ENCODE results near the gene TMPRSS9. TPM values are rescaled to one million over a fixed set of nuclear protein-coding genes. Genes with fewer than 3 reads are reported as not detected.
A peak's percentile ranks its signal among the peaks of the same experiment; 100 is the strongest.

The TMPRSS9 gene
- total and polyA plus RNA-seq, 2 of the 13 experiments (the other 11 are each of a cell fraction or from before 2014, with no cell fraction given) = 2.5 to 5.2 TPM

- peak; percentile 53; the same call in 1 of the 2 replicates for TF ChIP-seq TBX3 (IDR thresholded peaks at IDR 0.05; ENCODE audit: borderline replicate concordance)
- no peak for TF ChIP-seq POLR2AphosphoS5 (IDR thresholded peaks at IDR 0.05; ENCODE audit: low read depth, low read length)
- TF ChIP-seq HNF1A (IDR thresholded peaks at IDR 0.05; ENCODE audit: low read depth) = peak; percentile 43; the same call in 1 of the 2 replicates
- peak; percentile 73; the same call in 1 of the 2 replicates for TF ChIP-seq HNF1A (CRISPR knock-in tag; IDR thresholded peaks at IDR 0.05; ENCODE audit: borderline replicate concordance)
- no peak for TF ChIP-seq ZNF207 (IDR thresholded peaks at IDR 0.05; ENCODE audit: borderline replicate concordance)
- TF ChIP-seq POGZ (CRISPR knock-in tag; IDR thresholded peaks at IDR 0.05) = peak; percentile 87
- TF ChIP-seq PCBP1 (IDR thresholded peaks at IDR 0.05; ENCODE audit: borderline replicate concordance, low read depth, low read length) = peak; percentile 67; the same call in 1 of the 2 replicates
- no peak for TF ChIP-seq RELA (CRISPR knock-in tag; IDR thresholded peaks at IDR 0.05)
- peak; percentile 81 for TF ChIP-seq ELF1 (CRISPR knock-in tag; IDR thresholded peaks at IDR 0.05)
- TF ChIP-seq SRY (CRISPR knock-in tag; IDR thresholded peaks at IDR 0.05) = no peak
- no peak for TF ChIP-seq ZNF562 (CRISPR knock-in tag; IDR thresholded peaks at IDR 0.05; ENCODE audit: borderline replicate concordance)
- TF ChIP-seq ZNF335 (CRISPR knock-in tag; IDR thresholded peaks at IDR 0.05) = no peak
- TF ChIP-seq ZNF816 (CRISPR knock-in tag; IDR thresholded peaks at IDR 0.05; ENCODE audit: borderline replicate concordance) = peak; percentile 93; the same call in 1 of the 2 replicates
- TF ChIP-seq MYNN (CRISPR knock-in tag; IDR thresholded peaks at IDR 0.05; ENCODE audit: low read depth) = no peak
- TF ChIP-seq NFE2L1 (CRISPR knock-in tag; IDR thresholded peaks at IDR 0.05; ENCODE audit: borderline replicate concordance) = no peak
- TF ChIP-seq GABPB1 (CRISPR knock-in tag; IDR thresholded peaks at IDR 0.05) = peak; percentile 78
- TF ChIP-seq ZNF776 (CRISPR knock-in tag; IDR thresholded peaks at IDR 0.05) = peak; percentile 83
- peak; percentile 41; the same call in 1 of the 2 replicates for TF ChIP-seq ZNF619 (CRISPR knock-in tag; IDR thresholded peaks at IDR 0.05)
- TF ChIP-seq CSRNP1 (CRISPR knock-in tag; IDR thresholded peaks at IDR 0.05) = peak; percentile 85; the same call in 1 of the 2 replicates
- TF ChIP-seq RARA (CRISPR knock-in tag; IDR thresholded peaks at IDR 0.05) = peak; percentile 53; the same call in 1 of the 2 replicates
- TF ChIP-seq ZNF766 (CRISPR knock-in tag; IDR thresholded peaks at IDR 0.05; ENCODE audit: borderline replicate concordance) = peak; percentile 57; the same call in 1 of the 2 replicates
- TF ChIP-seq ZNF362 (CRISPR knock-in tag; IDR thresholded peaks at IDR 0.05; ENCODE audit: borderline replicate concordance) = peak; percentile 88; the same call in 1 of the 2 replicates
- no peak; the same call in none of the 2 replicates for TF ChIP-seq SALL2 (CRISPR knock-in tag; IDR thresholded peaks at IDR 0.05)
- no peak; the same call in 1 of the 2 replicates for TF ChIP-seq SAFB2 (CRISPR knock-in tag; IDR thresholded peaks at IDR 0.05; ENCODE audit: borderline replicate concordance, low read depth)
Measured at GRCh38 chr19:2462635-2463421, 102.8 kb downstream of the TMPRSS9 start (continued).
